SU-DHL-6 (cell line): ENCODE measurements around the gene GH1.
"Not testable (repeated sequence)": the region's sequence is repeated elsewhere in the genome, so short reads cannot be mapped to it uniquely, and the experiment has no call there.

ENCODE experiments used
- CTCF ChIP-seq: fragments of 200-600 bp; sonication (generic); IDR thresholded peaks from one replicate; pipeline ENCODE4 v1.5.1; 2017; ENCODE audit warnings: antibody characterized with exemption, mild to moderate bottlenecking, low read length, moderate library complexity; ENCODE audit not compliant: insufficient read depth, poor library complexity, severe bottlenecking
- EZH2phosphoT487 ChIP-seq: fragments of 200-600 bp; sonication (generic), shearing (Covaris generic); conservative IDR thresholded peaks from 2 replicates; pipeline ENCODE4 v1.6.1; 2018; ENCODE audit warnings: mild to moderate bottlenecking, antibody characterized with exemption, low read length, moderate library complexity, mixed read lengths

GRCh38 chr17:63898899-63899798 is 19.5 kb downstream of the GH1 start:
- not testable (repeated sequence) for TF ChIP-seq CTCF, EZH2phosphoT487
